GM12873 (cell line): ENCODE results near the gene KCNJ11.

Experiments used
- TF ChIP-seq, protein P1 (sequence below): IDR thresholded peaks from 2 replicates; pipeline ENCODE4 v1.5.1; 2012; ENCODE audit warnings: low read depth, mild to moderate bottlenecking, moderate library complexity, low read length, control low read depth; ENCODE audit not compliant: insufficient read depth; ENCODE audit errors: missing control alignments

The KCNJ11 gene

DNA sequence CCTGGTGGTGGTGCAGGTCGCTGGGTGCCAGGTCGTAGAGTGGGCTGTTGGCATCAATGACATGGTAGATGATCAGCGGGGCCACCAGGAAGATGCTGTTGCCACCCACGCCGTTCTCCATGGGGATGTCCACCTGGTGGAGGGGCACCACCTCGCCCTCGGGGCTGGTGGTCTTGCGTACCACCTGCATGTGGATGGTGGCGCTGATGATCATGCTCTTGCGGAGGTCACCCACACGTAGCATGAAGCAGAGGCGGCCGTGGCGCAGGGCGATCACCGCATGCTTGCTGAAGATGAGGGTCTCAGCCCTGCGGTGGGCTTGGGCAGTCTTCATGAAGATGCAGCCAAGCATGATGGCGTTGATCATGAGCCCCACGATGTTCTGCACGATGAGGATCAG, 1.2 kb downstream of the KCNJ11 start:
- TF ChIP-seq, protein P1, sequence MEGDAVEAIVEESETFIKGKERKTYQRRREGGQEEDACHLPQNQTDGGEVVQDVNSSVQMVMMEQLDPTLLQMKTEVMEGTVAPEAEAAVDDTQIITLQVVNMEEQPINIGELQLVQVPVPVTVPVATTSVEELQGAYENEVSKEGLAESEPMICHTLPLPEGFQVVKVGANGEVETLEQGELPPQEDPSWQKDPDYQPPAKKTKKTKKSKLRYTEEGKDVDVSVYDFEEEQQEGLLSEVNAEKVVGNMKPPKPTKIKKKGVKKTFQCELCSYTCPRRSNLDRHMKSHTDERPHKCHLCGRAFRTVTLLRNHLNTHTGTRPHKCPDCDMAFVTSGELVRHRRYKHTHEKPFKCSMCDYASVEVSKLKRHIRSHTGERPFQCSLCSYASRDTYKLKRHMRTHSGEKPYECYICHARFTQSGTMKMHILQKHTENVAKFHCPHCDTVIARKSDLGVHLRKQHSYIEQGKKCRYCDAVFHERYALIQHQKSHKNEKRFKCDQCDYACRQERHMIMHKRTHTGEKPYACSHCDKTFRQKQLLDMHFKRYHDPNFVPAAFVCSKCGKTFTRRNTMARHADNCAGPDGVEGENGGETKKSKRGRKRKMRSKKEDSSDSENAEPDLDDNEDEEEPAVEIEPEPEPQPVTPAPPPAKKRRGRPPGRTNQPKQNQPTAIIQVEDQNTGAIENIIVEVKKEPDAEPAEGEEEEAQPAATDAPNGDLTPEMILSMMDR: no peak

DNA sequence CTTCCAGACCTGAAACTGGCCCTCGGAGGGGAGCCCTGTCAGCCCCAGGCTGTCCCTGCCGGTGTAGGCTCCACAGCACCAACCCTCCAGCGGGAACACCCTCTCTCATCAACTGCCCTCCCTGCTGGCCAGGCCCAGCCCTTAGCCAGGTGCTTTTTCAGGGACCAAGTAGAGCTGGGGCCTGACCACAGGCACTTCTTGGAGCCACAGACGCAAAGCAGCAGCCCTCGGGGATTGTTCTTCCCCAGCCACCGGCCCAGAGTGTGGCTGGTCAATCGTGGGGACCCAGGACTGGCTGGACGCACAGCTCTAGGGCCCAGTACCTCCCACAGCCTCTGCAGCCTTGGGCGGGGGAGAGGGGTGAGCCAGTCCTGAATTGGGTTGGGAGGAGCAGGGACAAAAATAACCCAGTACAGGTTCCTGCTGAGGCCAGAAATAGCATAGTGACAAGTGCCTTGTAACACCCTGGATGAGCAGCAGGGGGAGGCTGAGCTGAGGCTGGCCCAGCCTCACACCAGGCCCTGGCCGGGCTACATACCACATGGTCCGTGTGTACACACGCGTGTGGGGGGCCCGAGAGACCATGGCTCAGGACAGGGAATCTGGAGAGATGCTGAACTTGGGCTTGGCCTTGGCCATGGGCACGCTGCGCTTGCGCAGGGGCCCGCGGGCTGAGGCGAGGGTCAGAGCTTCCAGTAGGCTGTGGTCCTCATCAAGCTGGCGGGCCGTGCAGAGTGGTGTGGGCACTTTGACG, 2.0 kb downstream of the KCNJ11 start:
- TF ChIP-seq, protein P1: peak; percentile 89

DNA sequence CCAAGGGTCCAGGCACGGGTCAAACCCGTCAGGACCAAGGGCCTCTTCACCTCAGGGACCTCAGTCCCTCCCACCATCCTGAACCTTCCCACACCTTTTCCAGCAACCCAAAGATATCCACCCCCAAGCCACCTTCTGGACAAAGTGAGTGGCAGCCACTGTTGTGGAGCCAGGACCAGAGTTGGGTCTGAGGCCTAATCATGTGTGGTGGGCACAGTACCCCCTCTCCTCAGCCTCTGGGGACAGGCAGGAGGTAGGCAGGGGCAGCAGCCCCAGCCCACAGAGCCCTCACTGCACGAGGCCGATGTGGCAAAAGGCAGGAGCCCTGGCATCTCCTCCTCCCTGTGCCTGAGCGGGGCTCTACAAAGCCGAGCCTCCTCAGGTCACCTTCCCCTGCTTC, 2.5 kb downstream of the KCNJ11 start:
- TF ChIP-seq, protein P1: peak; percentile 1

DNA sequence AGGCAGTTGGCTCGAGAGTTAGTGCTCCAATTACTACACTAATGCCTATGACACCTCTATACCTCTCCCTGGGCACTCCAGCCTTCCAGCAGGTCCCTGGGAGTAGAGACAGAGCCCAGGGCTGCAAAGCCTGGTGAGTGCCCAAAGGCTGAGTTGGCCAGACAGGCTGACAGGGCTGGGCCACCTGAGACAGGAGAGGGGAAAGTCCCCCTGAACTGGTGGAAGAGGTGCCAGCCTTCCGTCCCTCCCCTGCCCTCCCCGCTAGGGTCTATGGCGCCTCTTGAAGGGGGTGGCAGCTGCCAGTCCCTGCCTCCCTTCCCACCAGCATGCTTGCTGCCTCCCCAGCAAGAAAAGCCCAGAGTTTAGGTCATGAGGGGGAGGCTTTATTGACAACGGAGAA, 3.0 kb downstream of the KCNJ11 start:
- TF ChIP-seq, protein P1: no peak

DNA sequence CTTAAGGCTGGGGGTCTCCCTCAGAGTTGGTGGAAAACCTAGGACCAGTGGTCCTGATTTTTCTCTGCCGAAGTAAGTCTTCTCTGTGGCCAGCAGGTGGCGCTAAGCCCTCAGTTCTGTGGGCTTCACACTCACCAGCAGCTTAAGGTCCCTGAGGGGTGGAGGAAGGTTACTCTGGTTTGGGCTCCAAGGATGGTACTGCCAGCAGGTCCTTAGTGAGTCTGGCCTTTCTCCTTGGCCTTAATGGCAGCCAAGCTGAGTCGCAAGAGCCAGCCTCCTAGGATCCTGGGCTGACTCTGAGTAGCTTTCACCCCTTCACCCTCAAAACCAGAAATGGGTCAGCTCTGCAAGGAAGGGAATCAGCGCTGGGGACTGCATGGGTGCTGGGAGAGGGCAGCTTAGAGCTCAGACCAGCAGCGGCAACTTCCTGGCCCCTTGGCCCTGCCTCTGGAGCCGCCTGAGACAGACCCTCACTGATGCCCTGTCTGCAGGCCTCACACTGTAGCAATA, 4.4 kb downstream of the KCNJ11 start:
- TF ChIP-seq, protein P1: peak; percentile 94

DNA sequence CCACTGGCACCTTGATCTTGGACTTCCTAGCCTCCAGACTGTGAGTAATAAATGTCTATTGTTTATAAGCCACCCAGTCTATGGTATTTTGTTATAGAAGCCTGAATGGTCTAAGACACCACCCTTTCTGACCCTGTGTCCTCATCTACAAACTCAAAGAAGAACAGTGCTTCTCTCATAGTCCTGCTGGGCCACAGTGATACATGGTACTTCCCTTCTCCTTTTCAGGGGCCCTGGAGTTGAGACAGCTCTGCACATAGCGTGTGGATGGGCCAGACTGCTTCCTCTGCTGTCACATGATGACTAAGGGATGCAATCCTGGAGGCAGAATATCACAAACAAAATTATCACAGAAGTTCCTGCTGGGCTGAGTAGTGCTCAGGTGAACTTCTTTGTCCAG, 5.0 kb downstream of the KCNJ11 start:
- TF ChIP-seq, protein P1: no peak

DNA sequence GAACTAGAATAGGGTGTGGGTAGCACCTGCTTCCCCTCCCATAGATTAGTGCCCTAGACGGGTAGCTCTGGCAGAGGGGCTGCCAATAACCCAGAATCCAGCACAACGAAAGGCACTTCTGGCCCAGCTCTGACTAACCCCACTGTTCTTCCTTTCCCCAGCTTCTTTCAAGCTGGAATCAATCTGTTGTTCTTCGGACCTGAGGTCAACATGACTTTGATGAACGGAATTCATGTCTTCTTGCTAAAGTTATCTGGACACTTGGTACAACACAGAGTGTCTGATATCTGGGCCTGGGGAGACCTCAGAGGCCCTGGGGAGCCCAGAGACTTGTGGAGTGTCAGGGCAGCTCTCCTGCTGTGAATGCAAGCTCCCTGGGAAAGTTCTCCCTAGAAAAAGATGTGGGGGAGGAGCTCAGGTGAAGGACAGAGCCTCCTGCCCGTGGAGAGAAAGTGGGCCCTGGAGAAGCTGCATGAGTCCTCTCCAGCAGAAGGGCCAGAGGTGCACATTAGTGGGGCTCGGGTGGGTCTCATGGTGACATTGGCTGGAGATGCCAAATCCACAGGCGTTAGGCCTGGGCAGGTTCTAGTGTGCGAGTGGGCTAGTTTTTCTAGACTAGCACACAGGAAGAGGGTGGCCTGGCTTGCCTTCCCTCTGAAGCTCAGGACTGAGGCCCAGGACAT, 6.3 kb downstream of the KCNJ11 start:
- TF ChIP-seq, protein P1: no peak
